ENCODE measurements around the gene ALK.
"Not testable (repeated sequence)": the region's sequence is repeated elsewhere in the genome, so short reads cannot be mapped to it uniquely, and the experiment has no call there.

ALK gene

GRCh38 chr2:29255004-29255403 is 666.4 kb downstream of the ALK start:
- TF ChIP-seq, protein P1, sequence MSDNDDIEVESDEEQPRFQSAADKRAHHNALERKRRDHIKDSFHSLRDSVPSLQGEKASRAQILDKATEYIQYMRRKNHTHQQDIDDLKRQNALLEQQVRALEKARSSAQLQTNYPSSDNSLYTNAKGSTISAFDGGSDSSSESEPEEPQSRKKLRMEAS (IDR thresholded peaks at IDR 0.05; ENCODE audit: low read depth, low read length): no peak
- no peak for TF ChIP-seq POLR2A (IDR thresholded peaks at IDR 0.05; ENCODE audit: extremely low read depth, insufficient read length)
- TF ChIP-seq MYC (IDR thresholded peaks at IDR 0.05; ENCODE audit: low read depth, low read length): no peak
- TF ChIP-seq CTCF (IDR thresholded peaks at IDR 0.05; ENCODE audit: low read depth, low read length): no peak
- DNase-seq (ENCODE audit: low read depth): no peak
- no peak overlapping the region for H3K4me3 ChIP-seq (ENCODE audit: low read depth, low read length)

- not testable (repeated sequence) for H3K4me3 ChIP-seq (ENCODE audit: low read depth, low read length); DNase-seq (ENCODE audit: low read depth)
Measured at GRCh38 chr2:29253495-29254275, 667.7 kb downstream of the ALK start.

DNA sequence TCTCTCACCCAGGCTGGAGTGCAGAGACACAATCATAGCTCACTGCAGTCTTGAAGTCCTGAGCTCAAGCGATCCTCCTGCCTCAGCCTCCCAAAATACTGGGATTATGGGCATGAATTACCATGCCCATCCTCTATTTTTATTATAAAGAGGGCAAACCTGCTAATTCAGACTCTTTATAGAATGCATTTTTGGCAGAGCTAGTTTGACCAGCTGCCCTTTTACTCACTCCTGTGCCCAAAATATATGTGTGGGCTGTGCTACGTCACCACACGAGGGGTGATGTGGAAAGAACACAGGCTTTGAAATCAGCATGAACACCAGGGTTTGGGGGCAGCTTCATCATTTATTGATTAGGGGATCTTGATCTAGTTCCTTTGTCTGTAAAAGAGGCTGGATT is 668.4 kb downstream of the ALK start:
- TF ChIP-seq, protein P1 (IDR thresholded peaks at IDR 0.05; ENCODE audit: low read depth, low read length): no peak
- TF ChIP-seq MYC (IDR thresholded peaks at IDR 0.05; ENCODE audit: low read depth, low read length) (no peak), CTCF (IDR thresholded peaks at IDR 0.05; ENCODE audit: low read depth, low read length) (no peak), POLR2A (IDR thresholded peaks at IDR 0.05; ENCODE audit: extremely low read depth, insufficient read length) (no peak)
- H3K4me3 ChIP-seq (ENCODE audit: low read depth, low read length): no peak overlapping the region
- DNase-seq (ENCODE audit: low read depth): no peak

DNA sequence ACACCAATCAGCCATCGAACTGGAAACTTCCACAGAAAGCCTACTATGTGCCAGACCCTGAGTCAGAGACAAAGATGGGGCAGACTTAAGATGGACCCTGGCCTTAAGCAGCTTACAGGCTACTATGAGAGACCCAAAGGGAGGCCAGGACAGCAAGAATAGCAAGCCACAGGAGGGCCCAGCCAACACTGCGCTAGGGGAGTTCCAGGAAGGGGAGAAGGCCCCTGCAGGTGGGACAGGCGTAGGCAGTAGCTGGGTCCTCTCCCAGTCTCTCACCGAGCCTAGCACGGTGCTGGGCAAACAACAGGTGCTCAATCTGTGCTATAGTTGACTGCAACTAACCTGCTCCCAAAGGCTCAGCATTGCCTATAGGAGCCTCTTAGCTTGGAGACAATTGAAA is 670.0 kb downstream of the ALK start:
- H3K4me3 ChIP-seq (ENCODE audit: low read depth, low read length): no peak overlapping the region
- TF ChIP-seq MYC (IDR thresholded peaks at IDR 0.05; ENCODE audit: low read depth, low read length): no peak
- TF ChIP-seq, protein P1 (IDR thresholded peaks at IDR 0.05; ENCODE audit: low read depth, low read length): no peak
- no peak for TF ChIP-seq POLR2A (IDR thresholded peaks at IDR 0.05; ENCODE audit: extremely low read depth, insufficient read length)
- TF ChIP-seq CTCF (IDR thresholded peaks at IDR 0.05; ENCODE audit: low read depth, low read length): no peak
- no peak for DNase-seq (ENCODE audit: low read depth)

- TF ChIP-seq, protein P1 (IDR thresholded peaks at IDR 0.05; ENCODE audit: low read depth, low read length): no peak
- TF ChIP-seq CTCF (IDR thresholded peaks at IDR 0.05; ENCODE audit: low read depth, low read length): no peak
- no peak overlapping the region for H3K4me3 ChIP-seq (ENCODE audit: low read depth, low read length)
- DNase-seq (ENCODE audit: low read depth): no peak
Measured at GRCh38 chr2:29250977-29251376, 670.4 kb downstream of the ALK start.

GRCh38 chr2:29249666-29250253 is 671.6 kb downstream of the ALK start:
- TF ChIP-seq POLR2A (IDR thresholded peaks at IDR 0.05; ENCODE audit: extremely low read depth, insufficient read length): no peak
- TF ChIP-seq, protein P1 (IDR thresholded peaks at IDR 0.05; ENCODE audit: low read depth, low read length): no peak
- TF ChIP-seq CTCF (IDR thresholded peaks at IDR 0.05; ENCODE audit: low read depth, low read length): no peak
- TF ChIP-seq MYC (IDR thresholded peaks at IDR 0.05; ENCODE audit: low read depth, low read length): no peak
- DNase-seq (ENCODE audit: low read depth): no peak
- no peak overlapping the region for H3K4me3 ChIP-seq (ENCODE audit: low read depth, low read length)

Data from NB4 (cell line).